A549 treated with DMSO at 1 μM for 4 hours (cell line): ENCODE data around the gene RANBP3. TPM values are rescaled to one million over a fixed set of nuclear protein-coding genes. Genes with fewer than 3 reads are reported as not detected.

ENCODE experiments used
- total RNA-seq: library from RNA; stranded (reverse); fragments of 200-300 nt; extraction: Qiagen RNA extraction; gene quantifications from 5 replicates; pipeline ENCODE4 v1.2.3, GENCODE V29; 2022; ENCODE audit warnings: low read depth

RANBP3 gene
- 43.6 to 48.7 TPM (median 46.9 TPM) in 5 replicates for total RNA-seq

GRCh38 chr19:5977785-5978605 lies at the start of gene RANBP3:
Gene RANBP3, minus strand, starts transcription at chr19:5978140. Its CDS starts 58 bp downstream, at chr19:5978082.

GRCh38 chr19:5913739-5914357 lies 64.1 kb downstream of the RANBP3 start, which contains the start of gene CAPS:
Gene CAPS, plus strand, starts transcription at chr19:5914254. Its CDS starts 153 bp downstream, at chr19:5914407.

GRCh38 chr19:5904352-5905113 lies 73.4 kb downstream of the RANBP3 start, which contains the start of gene VMAC:
Gene VMAC, plus strand, starts transcription at chr19:5904872. Its CDS starts 19 bp downstream, at chr19:5904891.

GRCh38 chr19:5903624-5904351 lies 74.2 kb downstream of the RANBP3 start, which contains the start of gene NDUFA11:
Gene NDUFA11, minus strand, starts transcription at chr19:5903790. Its CDS starts 82 bp downstream, at chr19:5903708.

Other genes with a start within 250 kb of the RANBP3 start
- 2.1 to 3.2 TPM (median 2.6 TPM) in 5 replicates for gene PRR22, start 193.4 kb downstream of the RANBP3 start, total RNA-seq
- gene DUS3L, start 187.0 kb downstream of the RANBP3 start, total RNA-seq = 27.4 to 33.9 TPM (median 30.2 TPM) in 5 replicates
- gene NRTN, start 173.1 kb downstream of the RANBP3 start, total RNA-seq = 0.46 to 0.94 TPM (median 0.64 TPM) in 5 replicates
- gene FUT6, start 138.4 kb downstream of the RANBP3 start, total RNA-seq = not detected in 5 replicates
- gene FUT3, start 126.7 kb downstream of the RANBP3 start, total RNA-seq = 0.07 to 0.14 TPM in 2 of 5 replicates, not detected in the others
- 0.11 TPM in 1 of 5 replicates, not detected in the others for gene FUT5, start 107.6 kb downstream of the RANBP3 start, total RNA-seq
- gene NDUFA11, start 74.3 kb downstream of the RANBP3 start, total RNA-seq = 248 to 285 TPM (median 265 TPM) in 5 replicates
- 0.36 to 0.94 TPM (median 0.60 TPM) in 5 replicates for gene VMAC, start 73.3 kb downstream of the RANBP3 start, total RNA-seq
- gene CAPS, start 63.9 kb downstream of the RANBP3 start, total RNA-seq = 0.64 to 1.3 TPM (median 1.0 TPM) in 5 replicates
- 5.1 to 9.5 TPM (median 6.2 TPM) in 5 replicates for gene RFX2, start 132.4 kb upstream of the RANBP3 start, total RNA-seq
- gene ACSBG2, start 157.5 kb upstream of the RANBP3 start, total RNA-seq = not detected in 5 replicates